Spleen (tissue), 7 donors: ENCODE measurements around the gene DMP1.

Experiments
- POLR2A ChIP-seq, 3 donors: fragments of 450-650 bp; IDR thresholded peaks; one replicate each; pipeline ENCODE4 v1.5.1; 2017; ENCODE audit warnings: antibody characterized with exemption in 3 of 3, mild to moderate bottlenecking in 1 of 3
- POLR2AphosphoS5 ChIP-seq, 3 donors: sonication (generic); formaldehyde crosslinking; IDR thresholded peaks; one replicate each; pipeline ENCODE4 v1.5.1; 2017; ENCODE audit warnings: antibody characterized with exemption in 3 of 3
- TF ChIP-seq, protein P1 (sequence below), 11 experiments: fragments of 200-600 bp in 7 of 11; fragments of 450-650 bp in 4 of 11; sonication (generic) in 4 of 11; IDR thresholded peaks in 8 of 11; conservative IDR thresholded peaks in 3 of 11; 1 replicate in 7 of 11; 2 replicates in 4 of 11; pipeline versions ENCODE4 v1.4.0 to v1.8.0; 2016 to 2021; ENCODE audit warnings: antibody characterized with exemption in 11 of 11, inconsistent platforms in 4 of 11, mild to moderate bottlenecking in 1 of 11
- donor health status: DM: no; HTN: no; CAD: no; lungs with moderate emphysema.
- donor health status: DM: no; HTN: no; CAD: no.
- donor health status: DM: no; HTN: no; CAD: no.

- TF ChIP-seq POLR2A (IDR thresholded peaks at IDR 0.05): no peak
- TF ChIP-seq, protein P1, sequence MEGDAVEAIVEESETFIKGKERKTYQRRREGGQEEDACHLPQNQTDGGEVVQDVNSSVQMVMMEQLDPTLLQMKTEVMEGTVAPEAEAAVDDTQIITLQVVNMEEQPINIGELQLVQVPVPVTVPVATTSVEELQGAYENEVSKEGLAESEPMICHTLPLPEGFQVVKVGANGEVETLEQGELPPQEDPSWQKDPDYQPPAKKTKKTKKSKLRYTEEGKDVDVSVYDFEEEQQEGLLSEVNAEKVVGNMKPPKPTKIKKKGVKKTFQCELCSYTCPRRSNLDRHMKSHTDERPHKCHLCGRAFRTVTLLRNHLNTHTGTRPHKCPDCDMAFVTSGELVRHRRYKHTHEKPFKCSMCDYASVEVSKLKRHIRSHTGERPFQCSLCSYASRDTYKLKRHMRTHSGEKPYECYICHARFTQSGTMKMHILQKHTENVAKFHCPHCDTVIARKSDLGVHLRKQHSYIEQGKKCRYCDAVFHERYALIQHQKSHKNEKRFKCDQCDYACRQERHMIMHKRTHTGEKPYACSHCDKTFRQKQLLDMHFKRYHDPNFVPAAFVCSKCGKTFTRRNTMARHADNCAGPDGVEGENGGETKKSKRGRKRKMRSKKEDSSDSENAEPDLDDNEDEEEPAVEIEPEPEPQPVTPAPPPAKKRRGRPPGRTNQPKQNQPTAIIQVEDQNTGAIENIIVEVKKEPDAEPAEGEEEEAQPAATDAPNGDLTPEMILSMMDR (IDR thresholded peaks at IDR 0.05 in 8 of 11, conservative IDR thresholded peaks at IDR 0.05 in 3 of 11): no peak
- no peak for TF ChIP-seq POLR2AphosphoS5 (IDR thresholded peaks at IDR 0.05)
Measured at GRCh38 chr4:87659247-87659931, 9.3 kb downstream of the DMP1 start.
